GM18858 (cell line): Measurements from ENCODE around the gene CNOT3.

Experiments used
- ATAC-seq: cut with Tn5 transposase; IDR thresholded peaks from one replicate; pipeline ENCODE4 v1.9.1; 2021; ENCODE audit not compliant: unreplicated experiment

Gene CNOT3

DNA sequence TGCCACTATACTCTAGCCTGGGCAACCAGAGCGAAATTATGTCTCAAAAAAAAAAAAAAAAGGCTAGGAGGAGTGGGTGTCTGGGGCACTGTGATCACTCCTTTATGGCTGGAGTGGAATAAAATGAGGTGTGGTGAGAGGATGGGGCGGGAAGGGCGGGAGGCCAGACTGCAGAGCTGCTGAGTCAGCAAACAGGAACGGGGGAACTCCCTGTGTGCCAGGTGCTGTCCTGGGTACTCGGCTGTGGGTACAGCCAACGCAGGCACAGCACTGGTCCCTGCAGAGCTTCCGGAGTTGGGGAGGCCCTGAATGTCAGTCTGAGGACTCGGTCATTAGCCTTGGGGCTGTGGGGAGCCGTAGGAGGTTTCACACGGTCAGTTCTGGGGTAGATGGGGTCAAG, 16.3 kb upstream of the CNOT3 start:
- ATAC-seq, result no peak

DNA sequence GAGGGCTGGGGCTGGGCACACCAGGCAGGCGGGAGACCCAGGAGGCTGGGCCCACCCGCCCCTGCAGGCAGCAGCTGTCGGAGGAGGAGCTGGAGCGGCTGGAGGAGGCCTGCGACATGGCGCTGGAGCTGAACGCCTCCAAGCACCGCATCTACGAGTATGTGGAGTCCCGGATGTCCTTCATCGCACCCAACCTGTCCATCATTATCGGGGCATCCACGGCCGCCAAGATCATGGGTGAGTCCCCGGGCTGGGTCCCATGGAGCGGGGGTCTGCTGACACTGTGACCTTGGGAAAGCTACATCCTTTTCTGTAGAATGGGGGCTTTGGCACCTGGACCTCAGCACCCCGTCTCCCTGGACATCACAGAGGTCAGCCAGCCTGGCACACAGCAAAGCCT, 13.9 kb upstream of the CNOT3 start:
- no peak for ATAC-seq

DNA sequence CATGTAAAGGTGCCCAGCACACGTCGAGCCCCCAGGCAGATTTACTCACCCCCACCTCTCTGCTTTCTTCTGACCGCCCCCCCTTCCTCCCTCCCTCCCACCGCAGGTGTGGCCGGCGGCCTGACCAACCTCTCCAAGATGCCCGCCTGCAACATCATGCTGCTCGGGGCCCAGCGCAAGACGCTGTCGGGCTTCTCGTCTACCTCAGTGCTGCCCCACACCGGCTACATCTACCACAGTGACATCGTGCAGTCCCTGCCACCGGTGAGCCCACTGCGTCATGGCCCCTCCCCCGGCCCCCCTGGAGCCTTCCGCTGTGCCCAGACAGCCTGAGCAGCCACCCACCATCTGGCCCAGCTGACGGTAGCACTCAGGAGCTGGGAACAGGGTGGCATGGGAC, 13.2 kb upstream of the CNOT3 start:
- no peak for ATAC-seq

DNA sequence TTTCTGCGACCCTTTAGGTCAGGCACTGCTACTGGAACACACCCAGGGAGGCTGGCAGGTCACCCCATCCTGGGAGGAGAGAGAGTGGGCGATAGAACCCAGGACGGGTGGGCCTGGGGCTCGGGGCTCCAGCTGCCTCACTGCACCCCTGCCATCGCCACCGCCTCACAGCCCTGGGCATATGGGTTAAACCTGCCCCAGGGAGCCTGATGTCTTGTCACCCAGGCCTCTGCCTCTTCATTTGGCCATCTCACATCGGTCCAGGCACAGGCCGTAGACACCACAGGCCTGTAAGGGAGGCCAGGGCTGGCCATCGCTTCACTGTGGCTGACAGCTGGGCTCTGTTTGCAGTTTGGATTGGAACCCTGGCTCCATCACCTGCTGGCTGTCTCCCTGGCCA, 11.8 kb upstream of the CNOT3 start:
- ATAC-seq, result no peak

DNA sequence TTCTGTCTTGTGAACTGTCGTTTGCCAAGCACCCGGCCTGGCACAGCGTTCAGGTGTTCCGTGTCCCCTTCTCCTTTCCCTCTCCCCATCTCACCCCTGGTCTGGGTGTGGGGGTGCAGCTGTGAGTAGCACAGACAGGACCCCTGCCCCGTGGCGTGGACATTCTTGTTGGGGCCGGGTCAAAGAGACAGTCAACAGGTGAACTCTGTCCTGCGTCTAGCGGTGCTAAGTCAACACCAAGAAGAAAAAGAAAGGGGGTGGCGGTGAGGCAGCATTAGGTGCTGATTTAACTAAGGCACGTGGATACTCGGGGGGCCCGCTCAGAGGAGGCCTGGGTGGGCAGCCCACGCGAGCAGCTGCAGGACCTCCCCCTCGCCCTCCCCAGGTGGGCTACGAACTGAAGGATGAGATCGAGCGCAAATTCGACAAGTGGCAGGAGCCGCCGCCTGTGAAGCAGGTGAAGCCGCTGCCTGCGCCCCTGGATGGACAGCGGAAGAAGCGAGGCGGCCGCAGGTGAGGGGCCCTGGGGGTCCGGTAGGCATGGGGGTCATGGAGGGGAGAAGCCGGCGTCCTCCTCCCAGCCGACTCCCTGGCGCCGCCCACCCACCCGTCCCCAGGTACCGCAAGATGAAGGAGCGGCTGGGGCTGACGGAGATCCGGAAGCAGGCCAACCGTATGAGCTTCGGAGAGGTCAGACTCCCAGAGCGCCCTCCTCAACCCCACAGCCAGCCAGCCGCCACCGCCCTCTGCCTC, 9.7 kb upstream of the CNOT3 start:
- ATAC-seq, result no peak

DNA sequence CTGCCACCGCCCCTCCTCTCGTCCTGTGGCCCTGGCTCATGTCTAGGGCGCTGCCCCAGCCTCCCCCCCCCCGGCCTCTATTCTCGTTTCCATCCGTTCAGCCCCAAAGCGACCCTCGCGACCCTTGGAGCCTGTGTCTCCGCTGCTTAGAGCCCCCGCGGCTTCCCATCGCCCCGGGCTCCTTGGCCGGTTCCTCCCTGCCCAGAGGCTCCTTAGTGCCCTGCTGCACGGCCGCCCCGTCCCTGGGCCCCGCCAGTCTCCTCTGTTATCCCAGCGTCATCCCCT, 9.2 kb upstream of the CNOT3 start:
- no peak for ATAC-seq

DNA sequence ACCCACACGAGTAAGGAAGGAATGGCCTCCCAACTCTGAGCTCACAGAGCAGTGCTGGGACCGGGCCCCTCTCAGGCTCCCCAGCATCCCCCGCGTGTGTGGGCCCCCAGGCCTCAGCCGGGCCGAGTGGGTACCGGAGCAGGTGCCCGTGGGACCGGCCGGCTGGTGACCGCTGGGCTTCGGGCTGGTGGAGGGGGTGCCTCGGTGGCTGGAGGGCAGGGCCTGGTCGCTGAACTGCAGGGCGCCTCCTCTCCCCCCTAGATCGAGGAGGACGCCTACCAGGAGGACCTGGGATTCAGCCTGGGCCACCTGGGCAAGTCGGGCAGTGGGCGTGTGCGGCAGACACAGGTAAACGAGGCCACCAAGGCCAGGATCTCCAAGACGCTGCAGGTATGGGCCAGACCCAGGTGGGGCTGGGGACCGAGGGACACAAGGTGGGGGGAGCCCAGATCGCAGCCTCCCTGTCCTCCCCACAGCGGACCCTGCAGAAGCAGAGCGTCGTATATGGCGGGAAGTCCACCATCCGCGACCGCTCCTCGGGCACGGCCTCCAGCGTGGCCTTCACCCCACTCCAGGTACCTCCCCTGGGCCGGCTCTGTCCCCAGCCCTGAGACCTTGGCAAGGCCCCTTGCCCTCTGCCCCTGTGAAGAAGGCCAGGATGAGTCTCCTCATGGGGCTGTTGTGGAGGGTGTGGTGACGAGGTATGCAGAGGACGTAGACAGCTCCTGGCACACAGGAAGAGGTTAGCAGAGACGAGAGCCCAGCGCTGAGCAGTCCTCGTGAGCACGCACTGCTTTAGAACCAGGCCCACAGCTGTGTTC, 8.6 kb upstream of the CNOT3 start:
- no peak for ATAC-seq

DNA sequence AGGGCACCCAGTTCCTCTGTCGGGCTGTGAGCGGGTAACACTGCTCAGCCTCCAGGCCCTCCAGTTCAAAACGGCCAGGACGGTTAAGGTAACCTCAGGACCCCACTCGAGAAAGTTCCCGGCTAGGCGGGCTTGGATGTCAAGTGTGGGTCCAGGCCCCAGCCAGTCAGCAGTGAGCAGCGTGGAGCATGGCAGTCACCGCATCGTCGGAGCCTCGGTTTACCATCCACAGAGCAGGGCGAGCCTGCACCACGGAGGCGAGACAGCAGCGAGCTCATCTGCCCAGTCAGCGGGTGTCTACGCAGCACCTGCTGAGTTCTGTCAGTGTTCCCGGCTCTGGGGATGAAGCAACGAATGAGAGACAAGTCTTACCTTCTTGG, 8.0 kb upstream of the CNOT3 start:
- no peak for ATAC-seq

DNA sequence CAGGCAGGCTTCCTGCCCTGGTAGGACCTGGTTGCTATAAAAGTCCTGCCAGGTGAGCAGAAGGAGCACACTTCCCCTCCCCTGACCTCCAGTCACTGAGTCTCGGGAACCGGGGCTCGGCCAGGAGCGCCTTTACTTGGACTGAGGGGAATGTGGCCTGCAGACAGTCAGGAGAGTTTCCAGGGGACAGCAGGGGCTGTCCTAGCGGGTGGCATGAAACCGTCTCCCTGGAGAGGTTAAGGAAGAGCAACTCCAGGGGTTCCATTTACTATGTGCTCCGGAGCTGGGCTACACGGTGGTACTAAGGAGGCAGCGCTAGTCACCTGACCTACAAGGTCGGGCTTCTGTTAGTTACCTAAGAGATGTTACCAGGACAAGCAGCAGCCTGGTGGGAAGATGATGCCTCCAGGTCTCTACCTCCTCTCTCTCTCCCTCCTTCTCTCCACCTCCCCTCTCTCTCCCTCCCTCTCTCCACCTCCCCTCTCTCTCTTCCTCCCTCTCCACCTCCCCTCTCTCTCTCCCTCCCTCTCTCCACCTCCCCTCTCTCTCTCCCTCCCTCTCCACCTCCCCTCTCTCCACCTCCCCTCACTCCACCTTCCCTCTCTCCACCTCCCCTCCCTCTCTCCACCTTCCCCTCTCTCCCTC, 4.1 kb upstream of the CNOT3 start:
- ATAC-seq, result no peak

DNA sequence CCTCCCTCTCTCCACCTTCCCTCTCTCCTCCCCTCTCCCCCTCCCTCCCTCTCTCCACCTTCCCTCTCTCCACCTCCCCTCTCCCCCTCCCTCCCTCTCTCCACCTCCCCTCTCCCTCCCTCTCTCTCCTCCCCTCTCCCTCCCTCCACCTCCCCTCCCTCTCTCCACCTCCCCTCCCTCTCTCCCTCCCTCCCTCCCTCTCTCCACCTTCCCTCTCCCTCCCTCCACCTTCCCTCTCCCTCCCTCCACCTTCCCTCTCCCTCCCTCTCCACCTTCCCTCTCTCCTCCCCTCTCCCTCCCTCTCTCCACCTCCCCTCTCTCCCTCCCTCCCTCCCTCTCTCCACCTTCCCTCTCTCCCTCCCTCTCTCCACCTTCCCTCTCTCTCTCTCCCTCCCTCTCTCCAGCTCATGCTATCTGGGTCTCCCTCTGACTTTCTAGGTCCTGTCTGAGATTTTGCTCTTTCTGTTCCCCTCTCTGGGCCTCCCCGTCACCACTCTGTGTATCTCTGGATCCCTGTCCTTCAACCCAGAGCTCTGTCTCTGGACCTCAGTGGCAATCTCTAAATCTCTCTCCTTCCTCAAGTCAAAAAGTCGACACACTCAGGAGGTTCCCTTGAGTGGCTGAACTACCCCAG, 3.5 kb upstream of the CNOT3 start:
- ATAC-seq, result no peak

DNA sequence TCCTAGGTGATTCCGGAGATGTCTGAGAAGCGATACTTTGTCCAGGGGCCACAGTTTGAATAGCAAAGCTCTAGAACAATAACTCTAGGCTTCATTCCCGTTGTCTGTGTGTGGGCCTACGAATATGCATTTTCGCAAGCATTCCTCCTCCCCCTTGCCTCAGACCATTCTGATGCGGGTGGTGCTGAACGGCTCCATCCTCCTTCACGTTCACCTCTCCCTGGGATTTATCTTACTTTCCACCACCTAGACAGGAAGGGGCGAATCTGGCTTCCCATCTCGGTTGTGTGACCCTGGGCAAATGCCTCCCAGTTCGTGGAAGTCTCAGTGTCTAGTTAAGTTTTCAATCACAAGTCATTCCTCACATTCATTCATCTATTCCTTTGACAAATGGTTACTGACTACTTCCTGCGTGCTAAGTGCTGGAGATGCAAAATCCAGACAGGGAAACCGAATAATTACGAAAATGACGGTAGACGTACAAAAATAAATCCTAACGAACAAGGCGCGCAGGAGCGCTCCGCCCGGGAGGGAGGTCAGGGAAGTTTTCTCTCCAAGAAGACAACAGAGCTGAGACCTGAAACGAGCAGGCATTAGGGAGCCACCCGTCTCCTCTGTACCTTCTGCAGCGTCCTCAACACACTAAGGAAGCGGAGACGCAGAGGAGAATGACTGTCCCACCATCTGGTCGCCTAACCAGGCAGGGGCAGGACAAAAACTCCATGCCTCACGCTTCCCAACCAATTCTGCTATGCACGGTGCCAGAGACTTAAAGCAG, 1.3 kb upstream of the CNOT3 start:
- ATAC-seq, result no peak

DNA sequence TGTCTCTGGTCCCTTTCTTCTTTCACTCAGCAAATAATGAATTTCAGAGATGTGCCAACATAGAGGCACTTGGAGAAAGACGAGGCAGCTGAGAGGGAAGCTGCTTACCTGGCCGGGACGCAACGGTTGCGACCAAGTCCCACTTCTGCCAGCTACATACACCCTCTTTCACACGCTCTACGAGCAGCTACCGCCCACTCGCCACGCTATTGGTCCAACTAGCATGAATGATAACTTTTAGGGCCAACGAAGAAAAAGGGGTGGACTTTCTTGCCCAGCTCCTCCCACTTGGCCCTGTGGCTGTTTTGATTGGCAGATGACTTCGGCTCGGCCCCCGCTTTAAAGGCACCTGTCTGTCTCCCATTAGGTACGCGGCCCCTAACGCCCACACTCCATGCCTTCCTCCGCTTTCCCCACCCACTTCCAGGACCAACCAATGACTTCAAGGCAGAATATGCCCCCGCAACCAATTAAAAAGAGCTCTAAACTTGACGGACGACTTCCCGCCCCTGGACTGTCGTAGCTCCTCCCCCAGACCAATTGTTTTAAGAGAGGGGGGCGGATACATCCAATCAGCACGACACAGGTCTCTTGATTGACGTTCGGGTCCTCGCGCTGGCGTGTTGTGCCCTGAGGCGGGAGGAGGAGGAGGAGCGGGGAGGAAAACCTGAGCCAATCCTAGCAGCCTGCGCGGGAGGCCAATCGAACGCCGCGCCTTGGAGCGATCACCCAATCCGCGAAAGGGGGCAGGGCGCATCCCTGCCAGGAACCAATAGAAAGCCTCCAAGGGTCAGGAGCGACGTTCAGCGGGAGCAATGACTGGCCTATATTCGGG, 481 bp upstream of the CNOT3 start:
- peak; percentile 70 for ATAC-seq

DNA sequence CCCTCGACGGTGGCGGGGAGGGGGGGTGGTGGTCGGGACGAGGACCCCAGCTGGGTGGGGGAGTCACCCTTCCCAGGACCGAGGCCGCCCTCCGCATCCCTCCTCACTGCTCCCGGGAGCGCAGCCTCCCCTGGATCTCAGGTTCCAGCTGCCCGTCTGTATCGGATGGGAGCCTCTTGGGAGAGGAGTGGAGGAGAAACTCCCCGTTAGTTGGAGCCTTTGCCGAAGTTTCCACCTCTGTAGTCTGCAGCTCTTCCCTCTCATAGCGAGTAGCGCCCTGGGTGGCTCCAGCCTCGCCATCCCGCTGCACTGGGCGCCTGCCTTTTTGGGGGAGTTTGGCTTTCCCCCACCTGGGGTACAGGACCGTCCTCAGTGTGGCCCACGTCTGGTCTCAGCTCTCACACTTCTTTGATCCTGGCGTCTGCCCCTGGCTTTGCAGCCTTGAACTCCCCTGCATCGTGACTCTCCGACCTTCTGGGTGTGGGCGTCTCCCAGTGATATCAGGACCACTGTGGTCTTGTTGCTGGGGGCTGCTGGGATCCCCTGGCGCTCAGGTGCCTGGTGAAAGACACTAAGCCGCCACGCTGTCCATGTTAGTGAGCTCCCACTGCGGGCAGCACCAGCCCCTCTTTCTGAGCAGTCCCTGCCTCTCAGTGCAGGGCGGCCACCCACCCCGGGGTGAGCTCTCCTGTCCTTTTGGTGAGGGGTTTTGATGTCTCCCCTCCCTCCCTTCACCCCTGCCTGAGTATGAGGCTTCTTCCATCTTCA, 1.1 kb downstream of the CNOT3 start:
- no peak for ATAC-seq

DNA sequence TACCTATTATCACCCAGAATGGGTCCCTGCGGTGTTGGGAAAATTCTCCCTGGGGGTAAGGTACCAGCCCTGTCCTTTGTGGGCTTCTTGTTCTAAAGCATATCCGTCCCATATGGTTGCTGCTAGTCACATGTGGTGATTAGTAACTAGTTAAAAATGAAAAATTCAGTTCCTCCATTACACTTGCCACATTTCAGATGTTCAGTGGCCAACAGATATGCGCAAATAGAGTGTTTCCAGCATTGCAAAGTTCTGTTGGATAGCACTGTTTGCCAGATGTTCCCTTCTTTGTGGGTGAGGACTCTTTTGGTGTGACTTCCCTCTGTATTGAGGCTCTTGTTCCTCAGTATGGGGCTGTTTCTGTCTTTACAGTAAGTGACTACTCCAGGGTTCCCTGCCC, 3.8 kb downstream of the CNOT3 start:
- ATAC-seq, result no peak

DNA sequence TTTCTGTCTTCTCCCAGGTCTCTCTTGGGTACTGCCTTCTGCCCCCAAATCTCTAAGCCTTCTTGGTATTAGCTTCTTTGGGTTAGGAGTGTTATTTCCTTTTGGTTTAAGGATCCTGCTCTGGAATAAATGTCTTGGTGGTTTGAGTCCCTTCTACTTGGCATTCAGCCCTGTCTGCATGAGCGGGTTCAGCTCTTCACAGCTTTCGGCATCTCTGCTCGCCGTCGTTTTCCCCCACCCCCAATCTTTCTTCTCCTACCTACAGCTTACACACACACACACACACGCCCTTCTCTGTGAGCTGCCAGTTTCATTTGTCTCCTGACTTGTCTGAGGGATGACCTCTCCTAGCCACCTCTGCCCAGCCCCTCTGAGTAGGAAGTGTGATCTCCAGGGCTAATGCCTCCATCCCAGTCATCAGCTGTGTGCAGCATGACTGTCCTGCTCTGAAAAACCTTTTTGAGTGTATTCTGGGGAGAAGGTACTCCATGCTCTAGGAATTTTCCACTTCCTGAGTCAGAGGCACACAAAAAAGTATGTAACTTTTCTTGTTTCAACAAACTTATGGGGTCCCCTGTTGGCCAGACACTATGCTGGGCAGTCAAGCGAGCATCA, 4.7 kb downstream of the CNOT3 start:
- no peak for ATAC-seq

DNA sequence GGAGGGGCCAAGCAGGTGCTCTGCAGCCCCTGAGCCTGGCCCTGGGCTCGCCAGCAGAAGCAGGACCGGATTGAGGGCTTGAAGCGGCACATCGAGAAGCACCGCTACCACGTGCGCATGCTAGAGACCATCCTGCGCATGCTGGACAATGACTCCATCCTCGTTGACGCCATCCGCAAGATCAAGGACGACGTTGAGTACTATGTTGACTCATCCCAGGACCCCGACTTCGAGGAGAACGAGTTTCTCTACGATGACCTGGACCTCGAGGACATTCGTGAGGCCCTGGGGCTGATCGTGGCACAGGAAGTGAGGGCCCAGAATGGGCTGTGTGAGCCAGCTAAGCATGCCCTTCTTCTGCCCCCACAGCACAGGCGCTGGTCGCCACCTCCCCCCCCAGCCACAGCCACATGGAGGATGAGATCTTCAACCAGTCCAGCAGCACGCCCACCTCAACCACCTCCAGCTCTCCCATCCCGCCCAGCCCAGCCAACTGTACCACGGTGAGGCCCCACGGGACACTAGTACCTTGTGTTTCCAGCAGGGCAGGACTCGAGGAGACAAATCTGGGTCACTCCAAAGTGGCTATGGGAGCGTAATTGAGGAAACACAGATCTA, 8.1 kb downstream of the CNOT3 start:
- ATAC-seq, result no peak

DNA sequence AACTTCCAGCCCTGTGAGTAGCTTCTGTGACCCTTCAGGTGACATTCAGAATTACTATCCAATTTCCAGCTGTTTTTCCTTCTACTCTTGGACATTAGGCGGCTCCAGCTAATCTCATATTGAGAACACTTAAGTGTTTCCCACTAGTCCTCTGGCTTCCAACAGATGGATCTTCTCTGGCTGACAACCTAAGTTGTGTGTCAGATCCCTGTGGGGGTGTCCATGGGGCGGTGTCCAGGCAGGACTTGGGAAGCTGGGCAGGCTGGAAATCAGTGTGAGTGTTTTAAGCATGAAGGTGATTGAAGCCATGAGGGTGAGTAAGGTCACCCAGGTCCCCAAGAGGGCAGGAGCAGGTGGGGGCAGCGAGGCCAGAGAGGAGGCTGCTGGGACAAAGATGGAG, 10.1 kb downstream of the CNOT3 start:
- no peak for ATAC-seq

DNA sequence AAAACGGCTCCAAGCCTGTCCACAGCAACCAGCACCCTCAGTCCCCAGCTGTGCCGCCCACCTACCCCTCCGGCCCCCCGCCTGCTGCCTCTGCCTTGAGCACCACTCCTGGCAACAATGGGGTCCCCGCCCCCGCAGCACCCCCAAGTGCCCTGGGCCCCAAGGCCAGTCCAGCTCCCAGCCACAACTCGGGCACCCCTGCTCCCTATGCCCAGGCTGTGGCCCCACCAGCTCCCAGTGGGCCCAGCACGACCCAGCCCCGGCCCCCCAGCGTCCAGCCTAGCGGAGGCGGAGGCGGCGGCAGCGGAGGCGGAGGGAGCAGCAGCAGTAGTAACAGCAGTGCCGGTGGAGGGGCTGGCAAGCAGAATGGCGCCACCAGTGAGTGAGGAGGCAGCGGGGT, 10.6 kb downstream of the CNOT3 start:
- ATAC-seq, result no peak
